SH-SY5Y (cell line): ENCODE results near the gene YPEL2.
A peak's percentile ranks its signal among the peaks of the same experiment; 100 is the strongest.

Experiments used
- GATA2 ChIP-seq: IDR thresholded peaks from 2 replicates; pipeline ENCODE4 v1.6.1; 2011; ENCODE audit warnings: mild to moderate bottlenecking, low read depth, low read length
- GATA3 ChIP-seq: IDR thresholded peaks from 2 replicates; pipeline ENCODE4 v1.6.1; 2011; ENCODE audit warnings: low read depth, mild to moderate bottlenecking, low read length, moderate library complexity

GRCh38 chr17:59406808-59407381, 75.4 kb downstream of the YPEL2 start:
- TF ChIP-seq GATA3, result peak; percentile 80
- peak; percentile 90 for TF ChIP-seq GATA2
